A549 (cell line): Measurements from ENCODE around the gene TAS2R10. TPM values are rescaled to one million over a fixed set of nuclear protein-coding genes. Genes with fewer than 3 reads are reported as not detected.
A peak's percentile ranks its signal among the peaks of the same experiment; 100 is the strongest.

Experiments used
- ATAC-seq, 2 experiments: fragments of 200-7000 bp in 1 of 2; fragments of >200 bp in 1 of 2; cut with Nextera tagmentation in 1 of 2; cut with Tn5 transposase in 1 of 2; 3 replicates each; pipeline versions ENCODE4 v1.8.0 to v1.9.1; 2018 to 2020; ENCODE audit warnings: mild to moderate bottlenecking in 1 of 2, moderate library complexity in 1 of 2
- CTCF ChIA-PET: fragments of 300-600 bp; sonication (Branson Sonifier 250); formaldehyde crosslinking; extraction: SDS; loops from one replicate; lab custom pipeline; 2021; ENCODE audit warnings: antibody characterized with exemption, inconsistent platforms; lab: Yijun Ruan, JAX
- POLR2A ChIA-PET: fragments of 350-600 bp; formaldehyde crosslinking; extraction: SDS; loops from one replicate; lab custom pipeline; 2021; ENCODE audit warnings: antibody characterized with exemption, inconsistent platforms; lab: Yijun Ruan, JAX
- DNase-seq, 2 experiments: peaks; one replicate each; pipeline versions ENCODE4 v3.0.0 to v3.0.0-alpha.2; 2011 to 2016; ENCODE audit warnings: low read depth in 1 of 2, low spot score in 1 of 2
- FAIRE-seq: peaks from 2 replicates; lab custom pipeline; 2011; peaks lifted over from hg19 to GRCh38; lab: Jason Lieb, UNC
- H3K27ac ChIP-seq, 2 experiments: fragments of >200 bp; sonication (Bioruptor Twin); formaldehyde crosslinking; 3 replicates each; pipeline ENCODE4 v1.5.1; 2016 to 2017
- H3K4me1 ChIP-seq: fragments of >200 bp; sonication (Bioruptor Twin); formaldehyde crosslinking; 3 replicates; pipeline ENCODE4 v1.6.1; 2016
- H3K4me2 ChIP-seq: fragments of >200 bp; sonication (Bioruptor Twin); formaldehyde crosslinking; 3 replicates; pipeline ENCODE4 v1.6.1; 2016
- H3K4me3 ChIP-seq: fragments of >200 bp; sonication (Bioruptor Twin); formaldehyde crosslinking; 3 replicates; pipeline ENCODE4 v1.5.1; 2016
- H3K9me3 ChIP-seq: fragments of >200 bp; sonication (Bioruptor Twin); formaldehyde crosslinking; 3 replicates; pipeline ENCODE4 v1.6.1; 2016
- ATOH8 ChIP-seq: fragments of 250-450 bp; sonication (Bioruptor Pico); IDR thresholded peaks from 2 replicates; pipeline ENCODE4 v1.5.0; 2020; ENCODE audit warnings: low read depth, mild to moderate bottlenecking, moderate library complexity
- BCL3 ChIP-seq: fragments of >200 bp; sonication (Bioruptor Twin); formaldehyde crosslinking; IDR thresholded peaks from 3 replicates; pipeline ENCODE4 v1.6.1; 2016
- BHLHE40 ChIP-seq: IDR thresholded peaks from 2 replicates; pipeline ENCODE4 v1.6.1; 2012; ENCODE audit warnings: low read depth, low read length, inconsistent platforms
- CBX8 ChIP-seq: fragments of 200-600 bp; sonication (generic); IDR thresholded peaks from 2 replicates; pipeline ENCODE4 v1.6.1; 2016
- CHD2 ChIP-seq: fragments of 150-350 bp; IDR thresholded peaks from 2 replicates; pipeline ENCODE4 v1.6.1; 2014; ENCODE audit warnings: low read length; ENCODE audit not compliant: partially characterized antibody
- EHMT2 ChIP-seq: fragments of 200-600 bp; sonication (generic); IDR thresholded peaks from 2 replicates; pipeline ENCODE4 v1.6.1; 2016; ENCODE audit warnings: antibody characterized with exemption, low read depth, mild to moderate bottlenecking, moderate library complexity
- ESRRA ChIP-seq: fragments of 150-350 bp; IDR thresholded peaks from 2 replicates; pipeline ENCODE4 v1.6.1; 2014; ENCODE audit warnings: mild to moderate bottlenecking, low read length, borderline replicate concordance
- GATA3 ChIP-seq: IDR thresholded peaks from 2 replicates; pipeline ENCODE4 v1.6.1; 2012; ENCODE audit warnings: borderline replicate concordance
- JUN ChIP-seq, 2 experiments: fragments of >200 bp; sonication (Bioruptor Twin); formaldehyde crosslinking; IDR thresholded peaks; 2 replicates in 1 of 2; 3 replicates in 1 of 2; pipeline ENCODE4 v1.6.1; 2016 to 2017
- JUNB ChIP-seq: fragments of >200 bp; sonication (Bioruptor Twin); formaldehyde crosslinking; IDR thresholded peaks from 2 replicates; pipeline ENCODE4 v1.6.1; 2016
- MAZ ChIP-seq: fragments of 150-350 bp; IDR thresholded peaks from 2 replicates; pipeline ENCODE4 v1.6.1; 2014; ENCODE audit warnings: antibody characterized with exemption, low read depth, low read length, borderline replicate concordance
- MYC ChIP-seq: IDR thresholded peaks from 2 replicates; pipeline ENCODE4 v1.6.1; 2012; ENCODE audit warnings: mild to moderate bottlenecking, inconsistent platforms, low read length, improper control_type of control experiment, borderline replicate concordance
- NFE2L2 ChIP-seq: fragments of 150-350 bp; conservative IDR thresholded peaks from 2 replicates; pipeline ENCODE4 v1.6.1; 2014; ENCODE audit warnings: low read length
- NPAS2 ChIP-seq: fragments of 250-450 bp; sonication (Bioruptor Pico); IDR thresholded peaks from 2 replicates; pipeline ENCODE4 v1.8.0; 2022; ENCODE audit warnings: mild to moderate bottlenecking, moderate library complexity, borderline replicate concordance
- PBX3 ChIP-seq: IDR thresholded peaks from 2 replicates; pipeline ENCODE4 v1.6.1; 2012
- PHF8 ChIP-seq: fragments of 200-600 bp; sonication (generic); IDR thresholded peaks from 2 replicates; pipeline ENCODE4 v1.6.1; 2016; ENCODE audit warnings: low read depth, mild to moderate bottlenecking, antibody characterized with exemption, moderate library complexity, borderline replicate concordance
- RCOR1 ChIP-seq: fragments of 150-350 bp; IDR thresholded peaks from 2 replicates; pipeline ENCODE4 v1.6.1; 2014; ENCODE audit warnings: antibody characterized with exemption, low read length, low read depth
- RFX5 ChIP-seq: fragments of 450-650 bp; IDR thresholded peaks from 2 replicates; pipeline ENCODE4 v1.7.1; 2014; ENCODE audit warnings: antibody characterized with exemption, mild to moderate bottlenecking, moderate library complexity
- RNF2 ChIP-seq: fragments of 200-600 bp; sonication (generic); IDR thresholded peaks from 2 replicates; pipeline ENCODE4 v1.6.1; 2016; ENCODE audit warnings: low read depth, mild to moderate bottlenecking, antibody characterized with exemption, moderate library complexity, borderline replicate concordance
- USF2 ChIP-seq: fragments of 450-650 bp; IDR thresholded peaks from 2 replicates; pipeline ENCODE4 v1.6.1; 2014; ENCODE audit warnings: antibody characterized with exemption
- ZFP36 ChIP-seq: fragments of 450-650 bp; IDR thresholded peaks from 2 replicates; pipeline ENCODE4 v1.6.1; 2014; ENCODE audit warnings: borderline replicate concordance; ENCODE audit not compliant: partially characterized antibody
- ZSCAN20 ChIP-seq: fragments of 250-450 bp; sonication (Bioruptor Pico); IDR thresholded peaks from 2 replicates; pipeline ENCODE4 v1.8.0; 2022; ENCODE audit warnings: mild to moderate bottlenecking, moderate library complexity
- WGBS: methylation state at CpG from one replicate; pipeline ENCODE4 v1.1.6; 2017; ENCODE audit errors: missing lambda C conversion rate; 5-methylcytosine and 5-hydroxymethylcytosine counted together
- polyA plus RNA-seq, 4 experiments: library from polyadenylated mRNA; depleted of rRNA in 3 of 4; stranded (reverse); fragments of >200 nt; fragmentation: RNase III in 1 of 4; extraction: RNeasy Plus Mini Kit Qiagen cat#74134 plus additional on column Dnase treatment in 1 of 4; gene quantifications; 2 replicates in 3 of 4; 3 replicates in 1 of 4; pipeline ENCODE4 v1.2.3, GENCODE V29; 2011 to 2017

Gene TAS2R10
- polyA plus RNA-seq, 2 of the 4 experiments (the other 2 are of a cell fraction) = 0.67 TPM; not detected in 1

GRCh38 chr12:10811883-10812536 lies 14.1 kb downstream of the TAS2R10 start:
- H3K27ac ChIP-seq = no peak overlapping the region
- no peak overlapping the region for H3K4me2 ChIP-seq
- ChIA-PET POLR2A (no interaction called here), CTCF (no interaction called here)
- FAIRE-seq = no peak
- 12% methylated on average over 3 of the region's 3 CpGs for WGBS
- no peak overlapping the region for H3K4me3 ChIP-seq
- no peaks in the 10 kb centered on the region for H3K9me3 ChIP-seq
- DNase-seq = no peak
- ATAC-seq = no peak
- TF ChIP-seq BHLHE40 (no peak), RNF2 (peak; percentile 97), ZSCAN20 (CRISPR knock-in tag) (no peak), ZFP36 (peak; percentile 23), CBX8 (peak; percentile 89)
- H3K4me1 ChIP-seq = no peaks in the 10 kb centered on the region

- Histone ChIP-seq H3K4me3 (no peak within 1 kb of the TSS), H3K4me2 (no peak within 1 kb of the TSS), H3K9me3 (no peaks in the 10 kb centered on the region), H3K27ac (no peak within 1 kb of the TSS), H3K4me1 (no peaks in the 10 kb centered on the region)
- no peak for FAIRE-seq
- CTCF ChIA-PET = no interaction called here
- ATAC-seq = no peak
- POLR2A ChIA-PET = no interaction called here
- TF ChIP-seq MYC = no peak
- TF ChIP-seq ATOH8 = no peak
- no peak for TF ChIP-seq JUNB
- TF ChIP-seq GATA3 = no peak
- no peak for TF ChIP-seq NFE2L2
- TF ChIP-seq CHD2 = no peak
- DNase-seq = no peak
Observed at GRCh38 chr12:10810068-10810467, 16.1 kb downstream of the TAS2R10 start, which contains the start of gene TAS2R9. TSS of gene TAS2R9 (minus strand) at chr12:10810168. CDS start at chr12:10810075, 93 bp downstream.

GRCh38 chr12:10807186-10807585 lies 19.0 kb downstream of the TAS2R10 start, which contains the start of gene TAS2R8:
TSS of gene TAS2R8 (minus strand) at chr12:10807286. CDS start at chr12:10806980, 306 bp downstream.
- no peak for ATAC-seq
- Histone ChIP-seq H3K4me3 (no peak within 1 kb of the TSS), H3K4me2 (no peak within 1 kb of the TSS), H3K4me1 (no peaks in the 10 kb centered on the region), H3K9me3 (no peaks in the 10 kb centered on the region), H3K27ac (no peak within 1 kb of the TSS)
- ChIA-PET POLR2A (no interaction called here), CTCF (no interaction called here)
- TF ChIP-seq NFE2L2 = no peak
- no peak for TF ChIP-seq USF2
- TF ChIP-seq ZFP36 = no peak
- TF ChIP-seq EHMT2 = no peak
- TF ChIP-seq BCL3 = no peak
- TF ChIP-seq JUN (IDR thresholded peaks at IDR 0.05) = no peak
- no peak for TF ChIP-seq MAZ
- no peak for TF ChIP-seq ESRRA
- TF ChIP-seq NPAS2 = no peak
- no peak for TF ChIP-seq PBX3
- no peak for TF ChIP-seq PHF8
- TF ChIP-seq BHLHE40 = no peak
- TF ChIP-seq RCOR1 = no peak
- TF ChIP-seq RNF2 = no peak
- TF ChIP-seq RFX5 = no peak
- no peak for DNase-seq
- WGBS = 3% methylated on average over 1 of the region's 1 CpG
- FAIRE-seq = no peak
